ENCODE data around the gene SCNN1B.
"Not testable (repeated sequence)": the region's sequence is repeated elsewhere in the genome, so short reads cannot be mapped to it uniquely, and the experiment has no call there.

Gene SCNN1B

DNA sequence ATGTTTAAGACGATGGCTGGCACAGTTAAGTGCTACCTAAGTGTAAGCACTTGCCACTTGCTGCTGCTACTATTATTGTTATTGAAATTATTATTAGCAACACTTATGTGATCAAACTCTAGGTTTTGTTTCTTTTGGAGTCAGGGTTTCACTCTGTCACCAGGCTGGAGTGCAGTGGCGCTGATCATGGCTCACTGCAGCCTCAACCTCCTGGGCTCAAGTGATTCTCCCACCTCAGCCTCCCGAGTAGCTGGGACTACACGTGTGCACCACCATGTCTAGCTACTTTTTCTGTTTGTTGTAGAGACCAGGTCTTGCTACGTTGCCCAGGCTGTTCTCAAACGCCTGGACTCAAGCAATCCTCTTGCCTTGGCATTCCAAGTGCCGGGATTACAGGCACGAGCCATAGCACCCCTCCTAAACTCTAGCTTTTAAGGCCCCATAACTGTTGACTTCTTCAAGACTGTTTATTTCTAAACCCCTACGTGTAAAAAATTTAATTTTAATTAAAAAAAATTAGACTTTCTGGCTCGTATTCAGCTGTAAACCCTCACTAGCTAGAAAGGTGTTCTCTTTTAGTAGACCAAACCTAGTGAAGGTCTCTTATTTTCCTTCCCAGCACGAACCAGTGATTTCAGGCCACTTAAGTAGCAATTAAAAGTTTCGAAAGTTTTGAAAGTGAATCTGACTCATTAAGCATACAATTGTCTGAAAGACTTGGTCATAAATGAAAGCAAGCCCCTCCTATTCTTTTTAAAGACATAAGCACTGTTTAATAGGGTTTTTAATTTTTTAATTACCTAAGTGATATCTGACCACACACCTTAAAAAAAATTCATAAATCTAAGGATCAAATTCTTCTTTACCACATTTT, 11.7 kb upstream of the SCNN1B start:
- no peak for ATAC-seq

DNA sequence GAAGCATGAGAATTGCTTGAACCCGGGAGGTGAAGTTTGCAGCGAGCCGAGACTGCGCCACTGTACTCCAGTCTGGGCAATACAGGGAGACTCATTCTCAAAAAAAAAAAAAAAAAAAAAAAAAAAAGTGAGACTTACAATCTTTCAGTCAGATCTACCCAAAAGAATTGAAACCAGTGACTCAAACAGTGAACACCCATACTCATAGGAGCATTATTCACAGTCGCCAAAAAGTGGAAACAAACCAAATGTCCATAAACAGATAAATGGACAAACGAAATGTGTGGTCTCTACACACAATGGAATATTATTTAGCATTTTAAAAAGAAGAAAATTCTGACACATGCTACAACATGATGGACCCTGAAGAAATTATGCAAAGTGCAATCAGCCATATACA, 9.1 kb upstream of the SCNN1B start:
- peak; percentile 27 to 35 for ATAC-seq

DNA sequence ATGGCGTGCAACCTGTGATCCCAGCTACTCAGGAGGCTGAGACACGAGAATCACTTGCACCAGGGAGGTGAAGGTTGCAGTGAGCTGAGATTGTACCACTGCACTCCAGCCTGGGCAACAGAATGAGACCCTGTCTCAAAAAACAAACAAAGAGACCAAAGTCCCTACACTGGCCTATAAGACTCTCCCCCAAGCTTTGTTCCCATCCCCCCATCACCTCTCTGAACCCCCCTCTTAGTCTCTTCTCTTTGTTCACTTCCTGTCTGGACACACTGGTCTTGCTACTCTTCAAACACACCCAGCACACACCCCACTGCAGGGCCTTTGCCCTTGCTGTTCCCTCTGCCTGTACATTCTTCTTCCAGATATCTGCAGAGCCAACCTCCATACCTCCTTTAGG, 7.8 kb upstream of the SCNN1B start:
- ATAC-seq = no peak

DNA sequence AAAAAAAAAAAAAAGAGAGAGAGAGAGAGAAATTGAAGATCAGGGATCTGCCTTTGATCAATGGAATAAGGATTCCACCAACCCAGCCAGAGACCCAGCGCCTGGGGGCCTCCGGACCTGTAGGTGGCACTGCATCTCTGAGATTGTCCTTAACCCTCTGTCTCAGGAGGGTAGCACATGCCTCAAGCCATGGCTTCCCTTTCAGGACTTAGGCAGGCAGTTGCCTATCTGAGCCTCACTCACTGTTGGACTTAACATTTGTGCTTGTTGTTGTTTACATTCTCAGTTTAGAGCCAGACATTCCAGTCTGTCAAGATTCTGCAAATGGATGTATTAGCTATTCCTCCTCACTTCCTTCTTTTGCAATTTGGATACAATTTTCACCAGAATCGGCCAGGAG, 5.1 kb upstream of the SCNN1B start:
- ATAC-seq = no peak

DNA sequence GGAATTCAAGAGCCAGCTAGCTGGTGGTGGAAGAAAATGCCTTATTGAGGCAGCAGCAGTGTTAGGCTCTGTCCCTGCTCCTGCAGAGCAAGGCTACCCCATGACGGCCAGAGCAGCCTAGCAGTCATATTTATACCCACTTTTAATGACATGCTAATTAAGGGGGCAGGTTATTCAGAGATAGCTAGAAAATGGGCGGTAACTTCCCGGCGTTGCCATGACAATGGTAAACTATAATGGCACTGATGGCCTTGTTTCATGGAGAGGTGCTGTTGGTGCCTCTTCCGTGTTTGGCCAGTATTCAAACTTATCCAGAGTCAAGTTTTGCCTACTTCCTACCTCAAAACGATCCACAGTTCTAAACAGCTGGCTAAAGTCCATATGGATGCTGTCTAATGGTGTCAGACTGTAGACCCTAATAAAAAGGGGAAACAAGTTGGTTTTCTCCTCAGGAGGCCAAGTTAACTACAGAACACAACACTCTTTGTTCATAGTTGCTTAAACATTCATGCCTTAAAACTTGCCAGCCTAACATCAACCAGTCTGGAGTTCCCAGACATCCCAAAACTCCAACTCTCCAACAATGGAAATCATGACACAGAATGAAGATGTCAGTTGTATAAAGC, 3.7 kb upstream of the SCNN1B start:
- no peak for ATAC-seq

DNA sequence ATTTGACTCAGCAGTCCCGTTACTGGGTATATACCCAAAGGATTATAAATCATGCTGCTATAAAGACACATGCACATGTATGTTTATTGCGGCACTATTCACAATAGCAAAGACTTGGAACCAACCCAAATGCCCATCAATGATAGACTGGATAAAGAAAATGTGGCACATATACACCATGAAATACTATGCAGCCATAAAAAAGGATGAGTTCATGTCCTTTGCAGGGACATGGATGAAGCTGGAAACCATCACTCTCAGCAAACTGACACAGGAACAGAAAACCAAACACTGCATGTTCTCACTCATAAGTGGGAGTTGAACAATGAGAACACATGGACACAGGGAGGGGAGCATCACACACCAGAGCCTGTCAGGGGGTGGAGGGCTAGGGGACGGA, 2.3 kb upstream of the SCNN1B start:
- not testable (repeated sequence) for ATAC-seq

DNA sequence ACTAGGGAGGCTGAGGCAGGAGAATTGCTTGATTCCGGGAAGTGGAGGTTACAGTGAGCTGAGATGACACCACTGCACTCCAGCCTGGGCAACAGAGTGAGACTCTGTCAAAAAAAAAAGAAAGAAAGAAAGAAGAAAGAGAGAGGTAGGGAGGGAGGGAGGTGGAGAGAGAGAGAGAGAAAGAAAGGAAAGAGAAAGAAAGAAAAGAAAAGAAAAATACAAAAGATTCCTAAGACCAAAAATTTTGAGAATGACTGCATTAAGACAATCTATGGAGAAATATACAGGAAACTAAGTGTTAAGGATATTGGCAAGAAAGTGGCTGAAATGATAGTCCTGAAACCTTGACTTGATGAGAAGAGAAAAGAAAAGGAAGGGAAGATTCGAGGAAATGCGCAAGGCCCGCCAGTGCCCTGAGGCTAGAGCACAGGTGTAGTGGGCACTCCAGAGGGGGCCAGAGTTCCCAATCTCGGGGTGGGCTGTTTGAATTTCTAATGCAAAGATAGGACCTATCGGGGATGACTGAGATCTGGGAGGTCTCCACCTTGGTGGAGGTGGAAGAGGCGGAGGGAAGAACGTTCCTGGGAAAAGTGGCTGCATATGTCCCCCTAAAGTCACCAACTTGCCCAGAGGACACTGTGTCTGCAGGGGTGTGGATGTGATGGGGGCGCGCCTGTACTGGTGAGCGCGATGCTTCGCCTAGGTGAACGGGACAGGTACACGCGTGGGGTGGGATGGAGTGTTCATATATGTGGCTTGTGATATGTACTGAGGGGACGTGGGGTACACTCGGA, 654 bp upstream of the SCNN1B start:
- ATAC-seq = no peak

DNA sequence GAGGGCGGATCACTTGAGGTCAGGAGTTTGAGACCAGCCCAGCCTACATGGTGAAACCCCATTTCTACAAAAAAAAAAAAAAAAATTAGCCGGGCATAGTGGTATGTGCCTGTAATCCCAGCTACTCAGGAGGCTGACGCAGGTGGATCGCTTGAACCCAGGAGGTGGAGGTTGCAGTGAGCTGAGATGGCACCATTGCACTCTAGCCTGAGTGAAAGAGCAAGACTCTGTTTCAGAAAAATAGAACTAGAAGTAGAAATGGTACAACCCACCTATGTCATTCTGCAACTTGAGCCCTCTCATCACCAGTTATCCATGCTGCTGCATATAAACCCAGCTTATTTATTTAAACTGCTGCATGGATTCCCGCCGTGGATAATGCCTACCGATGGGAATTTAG, 1.6 kb downstream of the SCNN1B start:
- ATAC-seq = no peak

DNA sequence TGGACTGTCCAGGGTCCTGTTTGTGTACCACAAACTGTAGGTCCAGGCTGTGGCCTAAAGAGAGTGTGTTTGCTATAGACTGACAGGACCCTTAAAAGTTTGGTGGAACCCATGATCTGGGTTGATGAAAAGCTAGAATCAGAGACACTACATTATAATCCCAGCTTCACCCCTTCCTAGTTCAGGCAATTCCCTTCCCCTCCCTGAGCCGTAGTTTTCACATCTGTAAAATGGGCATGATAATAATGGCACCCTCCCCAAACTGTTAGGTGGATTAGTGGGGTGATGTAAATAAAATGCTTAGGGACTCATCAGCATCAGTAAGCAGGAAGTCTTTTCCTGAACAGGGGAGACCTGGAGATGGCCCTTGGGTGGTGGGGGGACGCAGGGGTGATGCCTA, 2.5 kb downstream of the SCNN1B start:
- ATAC-seq = no peak

DNA sequence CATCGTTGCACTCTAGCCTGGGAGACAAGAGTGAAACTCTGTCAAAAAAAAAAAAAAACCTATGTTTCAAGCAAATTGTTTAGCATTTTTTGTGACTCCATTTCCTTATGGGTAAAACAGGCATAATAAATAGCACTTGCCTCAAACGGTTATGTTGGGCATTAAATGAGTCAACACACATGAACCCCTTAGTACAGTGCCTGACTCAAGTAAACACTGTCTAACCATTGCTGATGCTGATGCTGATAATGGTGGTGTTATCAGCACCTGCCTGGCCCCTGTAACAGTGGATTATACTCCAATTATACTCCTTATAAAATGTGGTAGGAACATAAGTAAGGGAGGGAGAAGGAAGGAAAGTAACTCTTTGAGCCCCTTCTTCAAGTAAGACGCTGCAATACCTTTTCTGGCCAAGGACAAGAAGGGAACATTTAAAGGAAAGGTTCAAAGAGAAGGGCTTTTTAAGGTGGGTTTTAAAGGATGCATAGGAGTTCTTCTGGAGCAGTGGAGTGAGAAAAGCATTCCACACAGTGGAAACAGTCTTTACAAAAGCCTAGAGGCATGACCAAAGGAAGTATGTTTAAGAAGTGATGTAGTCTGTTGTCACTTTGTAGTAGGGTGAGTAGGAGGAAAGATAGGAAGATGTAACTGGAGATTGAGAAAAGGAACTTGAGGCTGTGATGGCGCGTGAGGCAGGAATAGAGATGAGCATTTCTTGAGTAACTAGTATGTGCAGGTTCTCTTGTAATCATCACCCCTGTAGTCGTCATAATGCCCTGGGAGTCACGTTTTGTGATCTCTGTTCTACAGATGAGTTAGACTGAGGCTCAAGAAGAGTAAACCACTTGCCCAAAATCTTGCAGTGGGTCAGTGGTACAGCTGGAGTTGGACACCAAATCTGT, 4.3 kb downstream of the SCNN1B start:
- ATAC-seq = peak; percentile 44 to 71

DNA sequence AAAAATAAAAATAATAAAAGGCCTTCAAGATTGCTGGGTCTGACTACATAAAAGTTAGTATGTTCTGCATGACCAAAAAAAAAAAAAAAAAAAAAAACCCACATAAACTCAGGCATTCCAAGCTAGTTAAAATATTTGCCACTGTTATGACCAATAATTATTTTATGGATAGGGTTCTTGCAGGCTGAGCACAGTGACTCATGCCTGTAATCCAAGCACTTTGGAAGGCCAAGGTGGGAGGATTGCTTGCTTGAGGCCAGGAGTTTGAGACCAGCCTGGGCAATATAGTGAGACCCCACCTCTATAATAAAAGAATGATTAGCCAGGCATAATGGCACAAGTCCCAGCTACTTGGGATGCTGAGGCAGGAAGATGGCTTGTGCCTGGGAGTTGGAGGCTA, 8.1 kb downstream of the SCNN1B start:
- ATAC-seq = no peak

DNA sequence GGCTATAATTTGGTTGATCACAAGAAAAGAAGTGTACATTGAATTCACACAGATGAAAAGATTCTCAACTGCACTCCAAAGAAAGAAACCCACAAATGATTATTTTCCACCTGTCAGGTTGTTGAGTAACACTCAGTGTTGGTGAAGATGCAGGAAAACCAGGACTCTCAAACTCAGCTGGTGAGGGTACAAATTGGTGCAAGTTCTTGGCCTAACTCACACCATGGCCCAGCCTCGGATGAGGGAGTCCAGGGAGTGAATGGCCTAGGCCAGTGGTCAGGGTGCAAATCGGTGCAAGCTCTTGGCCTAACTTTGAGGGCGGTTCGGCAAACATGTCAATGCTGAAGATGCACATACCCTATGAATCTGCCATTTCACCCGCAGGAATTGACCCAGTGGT, 8.6 kb downstream of the SCNN1B start:
- no peak for ATAC-seq

DNA sequence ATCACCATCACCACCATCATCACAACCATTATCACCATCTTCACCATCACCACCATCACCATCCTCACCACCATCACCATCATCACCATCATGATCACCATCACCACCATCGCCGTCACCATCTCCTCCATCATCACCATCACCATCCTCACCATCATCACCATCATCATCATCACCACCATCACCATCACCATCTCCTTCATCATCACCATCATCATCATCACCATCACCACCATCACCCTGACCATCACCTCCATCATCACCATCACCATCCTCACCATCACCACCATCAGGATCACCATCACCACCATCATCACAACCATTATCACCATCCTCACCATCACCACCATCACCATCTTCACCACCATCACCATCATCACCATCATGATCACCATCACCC, 14.1 kb downstream of the SCNN1B start:
- no peak for ATAC-seq

DNA sequence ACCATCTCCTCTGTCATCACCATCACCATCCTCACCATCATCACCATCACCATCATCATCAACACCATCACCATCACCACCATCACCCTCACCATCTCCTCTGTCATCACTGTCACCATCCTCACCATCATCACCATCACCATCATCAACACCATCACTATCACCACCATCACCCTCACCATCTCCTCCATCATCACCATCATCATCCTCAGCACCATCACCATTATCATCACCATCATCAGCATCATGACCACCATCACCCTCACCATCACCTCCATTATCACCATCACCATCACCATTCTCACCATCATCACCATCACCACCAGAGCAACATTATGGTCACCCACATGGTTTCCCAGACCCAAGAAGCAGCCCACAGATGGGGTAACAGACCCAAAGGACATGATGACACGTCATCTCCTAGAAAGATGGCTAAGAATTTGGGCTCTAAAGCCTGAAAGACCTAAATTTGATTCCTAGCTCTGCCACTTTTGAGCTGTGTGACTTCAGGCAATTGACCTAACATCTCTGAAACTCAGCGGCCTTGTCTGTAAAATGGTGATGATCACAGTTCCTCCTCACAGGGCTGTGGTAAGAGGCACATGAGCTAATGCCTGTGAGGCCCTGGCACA, 14.6 kb downstream of the SCNN1B start:
- ATAC-seq = no peak

DNA sequence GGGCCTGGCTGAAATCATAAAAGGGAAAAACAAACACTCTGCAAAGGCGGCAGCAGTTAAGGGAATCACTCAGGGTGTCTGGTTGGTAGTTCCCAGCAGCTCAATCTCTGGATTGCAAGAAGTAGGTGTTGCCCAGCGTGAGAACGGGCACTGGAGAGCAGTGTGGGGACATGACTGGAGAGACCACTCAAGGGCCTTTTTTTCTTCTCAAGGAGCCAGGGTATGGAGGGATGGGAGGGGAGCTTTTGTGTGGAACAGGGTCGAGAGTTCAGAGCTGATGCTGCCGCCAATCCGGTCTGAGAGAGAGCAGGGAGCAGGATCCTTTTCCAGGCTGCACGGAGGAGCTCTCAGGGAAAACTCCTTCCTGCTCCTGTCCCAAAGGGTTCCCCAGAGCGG, 15.2 kb downstream of the SCNN1B start:
- no peak for ATAC-seq

DNA sequence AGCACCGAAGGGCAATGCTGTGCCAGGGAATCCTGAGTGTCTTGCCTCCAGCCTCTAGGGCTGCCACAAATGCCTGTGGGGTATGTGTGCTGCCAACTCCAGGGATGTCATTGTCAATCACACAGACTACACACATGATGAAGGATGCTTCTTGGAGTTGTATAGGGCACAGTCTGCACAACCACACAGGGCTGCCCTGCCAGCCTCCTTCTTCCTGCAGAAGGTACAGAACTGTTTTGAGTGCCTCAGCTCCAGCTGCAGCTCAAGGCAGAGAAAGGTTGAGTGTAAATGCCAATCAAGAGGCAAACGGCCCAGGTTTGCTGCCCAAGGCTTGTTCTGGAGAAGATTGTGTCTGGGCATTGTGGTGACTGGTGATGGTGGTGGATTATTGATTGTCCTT, 15.6 kb downstream of the SCNN1B start:
- ATAC-seq = no peak

DNA sequence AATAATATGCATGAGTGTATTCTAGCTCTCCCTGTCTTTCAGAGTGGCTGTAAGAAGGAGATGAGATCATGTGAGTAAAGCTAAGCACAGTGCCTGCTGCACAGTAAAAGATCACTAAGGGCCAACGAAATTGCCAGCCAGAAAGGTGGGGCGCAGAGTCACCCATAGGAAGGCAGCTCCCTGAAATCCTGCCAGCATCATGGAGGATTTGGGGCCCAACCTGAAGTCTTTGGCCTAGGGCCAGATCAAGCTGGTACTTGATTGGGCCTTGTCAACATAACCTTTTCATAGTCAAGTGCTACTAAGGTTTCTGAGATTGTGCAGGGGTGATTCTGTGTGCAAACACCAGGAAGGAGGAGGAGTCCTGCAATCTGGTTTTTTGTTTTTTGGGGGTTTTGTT, 16.5 kb downstream of the SCNN1B start:
- no peak for ATAC-seq

DNA sequence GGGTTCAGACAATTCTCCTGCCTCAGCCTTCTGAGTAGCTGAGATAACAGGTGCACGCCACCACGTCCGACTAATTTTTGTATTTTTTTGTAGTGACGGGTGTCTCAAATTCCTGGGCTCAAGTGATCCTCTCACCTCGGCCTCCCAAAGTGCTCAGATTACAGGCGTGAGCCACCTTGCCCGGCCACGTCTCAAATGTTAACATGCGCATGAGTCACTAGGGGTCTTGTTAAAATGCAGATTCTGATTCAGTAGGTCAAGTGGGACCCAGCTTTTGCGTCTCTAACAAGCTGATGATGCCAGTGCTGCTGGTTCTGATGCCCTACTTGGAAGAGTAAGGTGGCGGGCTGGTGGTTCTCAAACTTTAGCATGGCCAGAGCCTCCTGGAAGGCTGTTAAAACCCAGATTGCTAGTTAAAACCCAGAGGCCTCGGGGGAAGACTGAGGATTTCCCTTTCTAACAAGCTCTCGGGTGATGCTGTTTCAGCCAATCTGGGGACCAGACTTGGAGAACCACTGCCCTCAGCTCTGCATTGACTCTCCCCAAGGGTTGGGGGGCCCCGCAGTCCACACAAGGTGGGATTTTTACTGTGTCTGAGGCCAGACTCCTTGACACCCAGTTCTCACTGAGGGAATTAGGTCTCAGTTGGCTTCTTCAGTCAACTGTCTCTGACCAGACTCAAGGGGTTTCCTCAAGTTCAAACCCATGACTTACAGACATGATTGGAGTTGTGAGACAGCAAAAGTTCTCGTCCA, 17.9 kb downstream of the SCNN1B start:
- ATAC-seq = no peak

DNA sequence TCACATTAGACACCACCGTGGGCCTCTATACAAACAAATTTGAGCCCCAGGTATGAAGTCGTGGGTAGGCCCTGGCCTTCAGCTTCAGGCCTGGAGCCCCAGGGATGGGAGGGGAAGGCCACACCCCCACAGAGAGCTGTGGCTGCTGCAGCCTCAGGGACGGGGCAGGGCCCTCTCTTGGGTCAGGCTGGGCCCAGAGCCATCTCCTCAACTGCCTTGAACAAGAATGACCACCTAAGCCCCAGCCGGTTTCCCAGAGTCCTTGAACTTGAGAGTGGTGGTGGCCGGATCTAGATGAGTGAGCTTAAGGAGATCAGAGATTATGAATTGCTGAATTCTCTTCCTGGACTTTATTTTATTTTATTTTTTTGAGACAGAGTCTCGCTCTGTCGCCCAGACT, 18.6 kb downstream of the SCNN1B start:
- ATAC-seq = no peak

DNA sequence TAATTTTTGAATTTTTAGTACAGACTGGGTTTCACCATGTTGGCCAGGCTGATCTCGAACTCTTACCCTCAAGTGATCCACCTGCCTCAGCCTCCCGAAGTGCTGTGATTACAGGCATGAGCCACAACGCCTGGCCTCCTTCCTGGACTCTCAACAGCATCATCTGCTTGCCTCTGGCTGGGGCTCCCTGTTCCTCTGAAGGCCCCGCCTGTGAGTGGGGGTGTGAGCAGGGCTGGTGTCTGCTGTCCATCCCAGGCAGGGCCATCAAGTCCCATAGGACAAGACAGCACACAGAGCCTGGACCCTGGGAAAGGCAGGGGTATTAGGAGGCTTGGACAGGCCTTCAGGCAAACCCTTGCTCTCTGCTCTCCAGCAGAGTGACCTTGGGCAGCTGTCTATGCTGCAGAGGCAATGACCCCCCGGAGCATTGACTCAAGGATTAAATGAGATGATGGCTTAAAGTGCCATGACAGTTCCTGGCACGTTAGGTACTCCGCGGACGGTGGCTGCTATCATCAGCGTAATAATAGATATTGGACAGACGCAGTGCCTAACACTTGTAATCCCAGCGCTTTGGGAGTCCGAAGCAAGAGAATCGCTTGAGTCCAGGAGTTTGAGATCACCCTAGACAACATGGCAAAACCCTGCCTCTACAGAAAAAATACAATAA, 19.2 kb downstream of the SCNN1B start:
- no peak for ATAC-seq
